Left kidney (tissue), 2 donors: ENCODE measurements around the gene CBS. TPM values are rescaled to one million over a fixed set of nuclear protein-coding genes. Genes with fewer than 3 reads are reported as not detected.
"Not testable (repeated sequence)": the region's sequence is repeated elsewhere in the genome, so short reads cannot be mapped to it uniquely, and the experiment has no call there.

Experiments
- DNase-seq: peaks from one replicate; pipeline ENCODE4 v3.0.0-alpha.2; 2013
- polyA plus RNA-seq: library from polyadenylated mRNA; unstranded; fragments of 120-200 nt; gene quantifications from one replicate; pipeline ENCODE4 v1.2.1, GENCODE V29; 2013; ENCODE audit not compliant: insufficient read length

CBS gene
- polyA plus RNA-seq, 1 donor, result 31.0 TPM

DNA sequence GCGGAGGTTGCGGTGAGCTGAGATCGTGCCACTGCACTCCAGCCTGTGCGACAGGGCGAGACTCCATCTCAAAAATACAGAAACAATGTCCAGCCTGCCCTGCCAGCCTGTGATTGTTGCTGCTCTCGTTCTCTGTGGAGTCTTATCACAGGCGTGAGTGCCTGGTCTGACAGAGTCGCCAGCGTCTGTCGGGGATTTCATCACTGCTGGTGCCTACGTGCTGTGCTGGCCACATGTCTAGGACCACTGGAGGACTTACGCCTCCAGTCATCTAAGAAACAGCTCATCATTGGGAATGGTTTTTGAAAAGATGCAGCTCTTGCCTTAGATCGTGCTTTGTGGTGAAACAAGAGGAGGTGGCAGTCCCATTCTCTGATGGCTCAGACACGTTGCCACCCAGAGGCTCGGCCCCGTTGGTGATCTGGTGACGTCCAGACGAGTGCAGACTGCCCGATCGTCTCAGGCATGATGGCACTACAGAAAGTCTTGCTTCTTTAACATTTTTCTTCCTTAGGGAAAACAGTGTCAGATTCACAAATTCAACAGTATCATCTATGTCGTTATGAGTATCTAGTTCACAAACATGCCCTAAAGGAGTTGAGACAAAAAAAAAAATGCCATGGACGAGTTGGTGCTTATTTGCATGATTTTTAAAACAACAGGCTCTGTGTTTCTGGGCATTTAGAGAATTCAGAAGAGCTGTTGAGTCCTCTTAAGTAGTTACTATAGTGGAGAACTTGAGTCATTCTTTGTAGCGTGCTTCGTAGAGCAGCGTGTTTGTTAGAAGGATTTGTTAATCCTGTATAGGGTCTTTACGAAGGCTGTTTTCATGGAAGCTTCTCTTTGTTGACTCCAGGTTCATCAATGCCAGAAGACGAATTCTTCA is 47.5 kb downstream of the CBS start:
- no peak for DNase-seq

DNA sequence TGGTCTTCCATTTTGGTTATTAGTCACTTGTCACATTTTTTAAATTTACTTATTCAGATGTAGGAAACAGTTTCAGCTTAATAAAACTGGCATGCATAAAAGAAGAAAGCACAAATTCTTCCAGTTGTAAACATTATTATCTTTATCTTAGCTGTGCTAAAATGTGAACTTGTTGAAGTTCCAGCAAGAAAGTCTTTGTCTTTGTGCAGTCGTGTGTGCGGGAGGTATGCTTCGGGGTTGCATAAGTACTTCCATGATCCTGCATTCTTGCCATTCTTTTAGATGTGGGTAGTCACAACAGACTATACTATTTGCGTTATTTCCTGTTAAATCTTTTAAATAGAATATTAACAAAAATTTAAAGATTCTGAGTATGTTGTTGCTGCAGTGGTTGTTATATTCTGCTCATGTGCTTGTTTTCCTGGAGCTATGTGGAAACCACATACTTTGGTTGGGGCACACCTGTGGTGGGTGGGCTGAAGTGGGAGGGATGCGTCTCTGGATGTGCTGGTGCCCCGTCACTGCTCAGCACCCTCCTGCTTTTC is 49.9 kb downstream of the CBS start:
- DNase-seq, result peak; percentile 40

GRCh38 chr21:43024439-43025136 is 51.0 kb downstream of the CBS start:
- DNase-seq, result no peak

- no peak for DNase-seq
Measured at GRCh38 chr21:43023175-43023574, 52.5 kb downstream of the CBS start.

GRCh38 chr21:43021756-43022600 is 53.7 kb downstream of the CBS start:
- DNase-seq, result no peak

- DNase-seq, result no peak
Measured at GRCh38 chr21:43021191-43021590, 54.4 kb downstream of the CBS start.

- no peak for DNase-seq
Measured at GRCh38 chr21:43020771-43021170, 54.9 kb downstream of the CBS start.

- no peak for DNase-seq
Measured at GRCh38 chr21:43020177-43020576, 55.5 kb downstream of the CBS start.

- DNase-seq, result no peak
Measured at GRCh38 chr21:43018519-43018918, 57.1 kb downstream of the CBS start.

DNA sequence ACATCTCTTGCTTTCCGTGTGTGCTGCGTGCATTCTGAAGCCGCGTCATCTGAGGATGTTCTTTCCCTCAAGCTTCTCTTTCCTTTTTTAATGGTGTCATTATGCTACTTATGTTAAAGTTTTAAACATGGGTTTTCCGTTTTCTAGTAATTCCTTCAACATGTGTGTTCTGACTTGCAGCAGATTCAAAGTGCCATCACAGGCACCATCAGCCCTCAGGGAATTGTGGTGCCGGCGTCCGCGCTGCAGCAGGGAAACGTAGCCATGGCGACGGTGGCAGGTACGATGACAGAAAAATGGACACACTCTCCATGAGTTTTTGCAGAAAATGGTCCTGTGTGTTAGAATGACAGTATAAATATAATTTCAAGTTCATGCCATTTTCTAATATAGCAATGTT is 58.9 kb downstream of the CBS start:
- DNase-seq, result no peak

DNA sequence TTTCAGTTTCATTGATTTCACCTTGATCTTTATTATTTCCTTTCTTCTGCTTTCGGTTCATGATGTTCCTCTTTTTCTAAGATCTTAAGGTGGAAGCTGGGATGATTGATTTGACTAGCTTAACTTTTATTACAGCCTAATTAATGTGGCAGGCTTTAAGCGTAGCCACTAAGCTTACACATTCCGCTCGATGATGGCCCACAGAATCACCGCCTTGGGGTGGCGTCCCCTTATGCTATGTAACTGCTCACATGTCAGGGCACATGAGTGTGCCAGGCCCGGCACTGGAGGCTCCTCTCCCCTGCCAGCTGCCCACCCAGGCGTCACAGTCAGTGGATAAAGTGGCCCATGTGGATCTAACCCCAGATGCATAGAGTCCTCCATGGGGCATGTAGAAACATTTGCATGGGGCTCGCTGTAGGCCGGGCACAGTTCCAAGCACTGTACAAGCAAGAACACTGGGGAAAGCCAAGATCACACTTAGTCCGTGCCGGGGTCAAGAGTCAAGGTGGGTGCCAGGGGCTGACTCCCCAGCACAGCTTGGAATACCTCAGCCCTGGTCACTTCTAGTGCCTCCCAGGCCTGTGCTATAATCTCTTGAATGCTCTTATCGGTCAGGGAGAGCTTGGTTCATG is 59.6 kb downstream of the CBS start:
- DNase-seq, result no peak

- no peak for DNase-seq
Measured at GRCh38 chr21:43012596-43012995, 63.0 kb downstream of the CBS start.

GRCh38 chr21:43006874-43007208 is 68.8 kb downstream of the CBS start:
- no peak for DNase-seq

GRCh38 chr21:43006051-43006873 is 69.4 kb downstream of the CBS start:
- not testable (repeated sequence) for DNase-seq

DNA sequence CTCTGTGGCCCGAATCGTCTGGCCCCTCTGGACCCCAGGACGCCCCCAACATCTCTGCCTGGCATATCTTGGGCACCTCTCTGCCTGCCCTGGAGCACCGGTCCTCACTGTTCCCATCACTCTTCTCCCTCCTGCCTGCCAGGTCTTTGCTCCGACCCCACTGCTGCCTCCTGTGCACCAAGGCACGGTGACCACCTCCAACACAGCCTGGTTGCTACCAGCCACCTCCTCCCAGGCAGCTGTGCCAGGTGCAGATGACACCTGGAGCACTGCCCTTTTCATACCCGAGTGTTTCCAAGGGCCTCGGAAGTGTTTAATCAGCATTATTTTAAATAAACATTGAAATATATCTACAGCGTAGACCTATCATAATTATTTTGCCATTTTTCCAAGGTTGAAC is 70.0 kb downstream of the CBS start:
- DNase-seq, result no peak

- DNase-seq, result no peak
Measured at GRCh38 chr21:43004926-43005325, 70.7 kb downstream of the CBS start.

Other genes starting within 250 kb of the CBS start
- gene WDR4, start 196.3 kb downstream of the CBS start, polyA plus RNA-seq, result 11.8 TPM
- 44.1 TPM for gene NDUFV3, start 182.5 kb downstream of the CBS start, polyA plus RNA-seq
- gene ERVH48-1, start 150.2 kb downstream of the CBS start, polyA plus RNA-seq, result 1.3 TPM
- gene PKNOX1, start 101.3 kb downstream of the CBS start, polyA plus RNA-seq, result 31.6 TPM
- gene U2AF1, start 31.7 kb upstream of the CBS start, polyA plus RNA-seq, result 71.1 TPM
- 0.22 TPM for gene CRYAA, start 93.2 kb upstream of the CBS start, polyA plus RNA-seq